ENCODE data around the gene SOX15.
A peak's percentile ranks its signal among the peaks of the same experiment; 100 is the strongest.
"Not testable (repeated sequence)": the region's sequence is repeated elsewhere in the genome, so short reads cannot be mapped to it uniquely, and the experiment has no call there.

SOX15 gene

GRCh38 chr17:7589891-7590691, at the start of gene SOX15:
TSS of gene SOX15 (minus strand) at chr17:7590094. CDS start at chr17:7589676, 418 bp downstream.
- no peak for DNase-seq

- DNase-seq = no peak
These were observed 46.3 kb upstream of the SOX15 start for GRCh38 chr17:7636163-7636562.

GRCh38 chr17:7634384-7634783, 44.5 kb upstream of the SOX15 start:
- DNase-seq = peak; percentile 81

GRCh38 chr17:7633093-7633492, 43.2 kb upstream of the SOX15 start:
- no peak for DNase-seq

- peak; percentile 85 for DNase-seq
These were observed 42.6 kb upstream of the SOX15 start for GRCh38 chr17:7632492-7632894.

- no peak for DNase-seq
These were observed 41.8 kb upstream of the SOX15 start for GRCh38 chr17:7631398-7632380.

- no peak for DNase-seq
These were observed 40.2 kb upstream of the SOX15 start, which contains the start of gene SHBG for GRCh38 chr17:7629939-7630571. TSS of gene SHBG (plus strand) at chr17:7630135. CDS start at chr17:7630173, 38 bp downstream.

- DNase-seq = peak; percentile 95
These were observed 37.6 kb upstream of the SOX15 start, which contains the start of gene SAT2 for GRCh38 chr17:7627250-7628121. TSS of gene SAT2 (minus strand) at chr17:7627821. CDS start at chr17:7627635, 186 bp downstream.

GRCh38 chr17:7626956-7627249, 37.0 kb upstream of the SOX15 start:
- DNase-seq = peak; percentile 51

- no peak for DNase-seq
These were observed 36.4 kb upstream of the SOX15 start for GRCh38 chr17:7626307-7626706.

GRCh38 chr17:7625749-7626148, 35.9 kb upstream of the SOX15 start:
- not testable (repeated sequence) for DNase-seq

GRCh38 chr17:7623661-7624060, 33.8 kb upstream of the SOX15 start:
- no peak for DNase-seq

- DNase-seq = no peak
These were observed 30.9 kb upstream of the SOX15 start for GRCh38 chr17:7620835-7621234.

- no peak for DNase-seq
These were observed 28.7 kb upstream of the SOX15 start for GRCh38 chr17:7618608-7619007.

GRCh38 chr17:7615265-7615747, 25.4 kb upstream of the SOX15 start:
- no peak for DNase-seq

- peak; percentile 100 for DNase-seq
These were observed 24.8 kb upstream of the SOX15 start, which contains the start of gene FXR2 for GRCh38 chr17:7614425-7615264. TSS of gene FXR2 (minus strand) at chr17:7614897. CDS start at chr17:7614532, 365 bp downstream.

GRCh38 chr17:7613769-7614424, 24.0 kb upstream of the SOX15 start:
- DNase-seq = peak; percentile 32

GRCh38 chr17:7612294-7612640, 22.4 kb upstream of the SOX15 start:
- DNase-seq = no peak

GRCh38 chr17:7611635-7612293, 21.9 kb upstream of the SOX15 start:
- peak; percentile 25 for DNase-seq

- no peak for DNase-seq
These were observed 20.7 kb upstream of the SOX15 start for GRCh38 chr17:7610641-7611040.
